ENCODE results near the gene SWAP70.
A peak's percentile ranks its signal among the peaks of the same experiment; 100 is the strongest.

The SWAP70 gene

DNA sequence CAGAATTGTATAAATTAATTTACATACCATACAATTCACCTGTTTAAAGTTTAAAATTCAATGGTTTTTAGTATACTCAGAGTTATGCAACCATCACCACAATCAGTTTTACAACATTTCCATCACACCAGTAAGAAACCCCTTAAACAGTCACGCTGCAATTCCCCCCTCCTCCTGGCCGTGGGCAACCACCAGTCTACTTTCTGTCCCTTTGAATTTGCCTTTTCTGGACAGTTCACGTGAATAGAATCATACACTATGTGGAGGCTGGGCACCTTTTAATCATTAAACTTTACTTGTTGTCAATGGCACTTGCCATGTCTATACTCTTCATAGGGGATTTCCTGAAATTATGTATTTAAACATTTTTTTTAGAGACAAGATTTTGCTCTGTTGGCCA lies 20.1 kb upstream of the SWAP70 start:
- Histone ChIP-seq H2AFZ (ENCODE audit: low read depth, low read length, severe bottlenecking) (peak overlapping the region; percentile 9), H3K4me2 (ENCODE audit: low read depth, low read length, poor library complexity, severe bottlenecking) (peak overlapping the region; percentile 38), H3K27ac (ENCODE audit: low read depth, low read length) (peak overlapping the region; percentile 56), H3K4me3 (ENCODE audit: insufficient read depth, low read length, poor library complexity, severe bottlenecking) (no peak overlapping the region), H3K9me2 (replicated peaks; ENCODE audit: insufficient read depth, low read length) (no peaks in the 10 kb centered on the region), H3K9ac (ENCODE audit: low read length) (0 out of 2 replicates have a peak overlapping the region, but pooled peaks have one; percentile 0), H3K36me3 (ENCODE audit: low read length) (0 out of 2 replicates have a peak, but pooled peaks cover 3% of the 10 kb centered on the region), H3K79me2 (ENCODE audit: insufficient read depth, low read length) (no peaks in the 10 kb centered on the region), H3F3A (ENCODE audit: insufficient read depth) (peaks cover 3% of the 10 kb centered on the region; the same call in 1 of the 2 replicates), H4K20me1 (ENCODE audit: low read depth, low read length) (no peaks in the 10 kb centered on the region), H3K27me3 (ENCODE audit: low read length) (no peaks in the 10 kb centered on the region), H3K9me3 (ENCODE audit: insufficient read depth, low read length) (no peaks in the 10 kb centered on the region)
- TF ChIP-seq EZH2phosphoT487 (conservative IDR thresholded peaks at IDR 0.05; ENCODE audit: low read length), result no peak
- TF ChIP-seq, protein P1, sequence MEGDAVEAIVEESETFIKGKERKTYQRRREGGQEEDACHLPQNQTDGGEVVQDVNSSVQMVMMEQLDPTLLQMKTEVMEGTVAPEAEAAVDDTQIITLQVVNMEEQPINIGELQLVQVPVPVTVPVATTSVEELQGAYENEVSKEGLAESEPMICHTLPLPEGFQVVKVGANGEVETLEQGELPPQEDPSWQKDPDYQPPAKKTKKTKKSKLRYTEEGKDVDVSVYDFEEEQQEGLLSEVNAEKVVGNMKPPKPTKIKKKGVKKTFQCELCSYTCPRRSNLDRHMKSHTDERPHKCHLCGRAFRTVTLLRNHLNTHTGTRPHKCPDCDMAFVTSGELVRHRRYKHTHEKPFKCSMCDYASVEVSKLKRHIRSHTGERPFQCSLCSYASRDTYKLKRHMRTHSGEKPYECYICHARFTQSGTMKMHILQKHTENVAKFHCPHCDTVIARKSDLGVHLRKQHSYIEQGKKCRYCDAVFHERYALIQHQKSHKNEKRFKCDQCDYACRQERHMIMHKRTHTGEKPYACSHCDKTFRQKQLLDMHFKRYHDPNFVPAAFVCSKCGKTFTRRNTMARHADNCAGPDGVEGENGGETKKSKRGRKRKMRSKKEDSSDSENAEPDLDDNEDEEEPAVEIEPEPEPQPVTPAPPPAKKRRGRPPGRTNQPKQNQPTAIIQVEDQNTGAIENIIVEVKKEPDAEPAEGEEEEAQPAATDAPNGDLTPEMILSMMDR (IDR thresholded peaks at IDR 0.05; ENCODE audit: insufficient read depth, low read length, poor library complexity, severe bottlenecking), result no peak

DNA sequence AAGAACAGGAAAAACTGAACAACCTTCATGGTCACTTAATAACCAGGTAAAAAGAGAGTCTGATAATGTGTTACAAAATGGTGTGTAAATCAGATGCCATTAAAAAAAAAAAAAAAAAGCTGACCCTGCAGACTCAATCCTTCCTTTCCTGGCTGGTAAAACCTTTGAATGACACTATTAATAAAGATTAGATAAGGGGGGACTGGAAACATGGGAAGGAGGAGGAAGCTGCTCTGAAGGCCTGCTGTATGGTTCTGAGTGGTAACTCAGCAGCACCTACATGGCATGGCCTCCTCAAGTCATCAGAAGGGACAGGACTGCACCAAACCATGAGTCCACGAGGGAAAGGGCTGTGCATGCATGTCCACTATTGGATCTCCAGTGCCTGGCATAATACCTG lies 18.0 kb upstream of the SWAP70 start:
- Histone ChIP-seq H3F3A (ENCODE audit: insufficient read depth) (peaks cover 3% of the 10 kb centered on the region; the same call in 1 of the 2 replicates), H3K9me2 (replicated peaks; ENCODE audit: insufficient read depth, low read length) (no peaks in the 10 kb centered on the region), H3K9ac (ENCODE audit: low read length) (no peak overlapping the region), H3K9me3 (ENCODE audit: insufficient read depth, low read length) (no peaks in the 10 kb centered on the region), H3K4me2 (ENCODE audit: low read depth, low read length, poor library complexity, severe bottlenecking) (no peak overlapping the region), H3K79me2 (ENCODE audit: insufficient read depth, low read length) (no peaks in the 10 kb centered on the region), H3K27me3 (ENCODE audit: low read length) (no peaks in the 10 kb centered on the region), H3K27ac (ENCODE audit: low read depth, low read length) (no peak overlapping the region), H2AFZ (ENCODE audit: low read depth, low read length, severe bottlenecking) (no peak overlapping the region), H3K4me3 (ENCODE audit: insufficient read depth, low read length, poor library complexity, severe bottlenecking) (no peak overlapping the region), H4K20me1 (ENCODE audit: low read depth, low read length) (no peaks in the 10 kb centered on the region), H3K36me3 (ENCODE audit: low read length) (0 out of 2 replicates have a peak, but pooled peaks cover 3% of the 10 kb centered on the region)
- TF ChIP-seq, protein P1 (IDR thresholded peaks at IDR 0.05; ENCODE audit: insufficient read depth, low read length, poor library complexity, severe bottlenecking), result no peak
- TF ChIP-seq EZH2phosphoT487 (conservative IDR thresholded peaks at IDR 0.05; ENCODE audit: low read length), result no peak

DNA sequence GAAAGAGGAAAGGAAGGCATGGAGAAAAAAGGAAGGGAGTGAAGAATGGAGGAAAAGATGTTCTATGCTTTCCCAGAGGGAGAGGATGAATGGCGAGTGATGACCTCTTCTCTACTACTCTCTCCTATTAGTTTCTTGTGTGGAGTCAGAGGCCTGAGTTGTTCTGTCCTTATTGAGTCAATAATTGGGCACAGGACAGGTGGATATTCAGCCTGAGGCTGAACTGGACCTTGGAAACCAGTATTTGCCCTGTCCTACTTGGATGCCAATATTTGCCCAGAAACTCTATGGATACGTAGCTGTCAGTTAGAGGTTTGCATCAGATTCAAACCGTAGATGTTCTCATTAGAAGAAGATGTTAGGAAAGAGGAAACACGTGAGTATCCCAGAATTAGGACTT lies 17.6 kb upstream of the SWAP70 start:
- Histone ChIP-seq H3K4me3 (ENCODE audit: insufficient read depth, low read length, poor library complexity, severe bottlenecking) (no peak overlapping the region), H3K9me3 (ENCODE audit: insufficient read depth, low read length) (no peaks in the 10 kb centered on the region), H3K79me2 (ENCODE audit: insufficient read depth, low read length) (no peaks in the 10 kb centered on the region), H2AFZ (ENCODE audit: low read depth, low read length, severe bottlenecking) (no peak overlapping the region), H3K9ac (ENCODE audit: low read length) (no peak overlapping the region), H3K27ac (ENCODE audit: low read depth, low read length) (no peak overlapping the region), H3F3A (ENCODE audit: insufficient read depth) (peaks cover 3% of the 10 kb centered on the region; the same call in 1 of the 2 replicates), H3K9me2 (replicated peaks; ENCODE audit: insufficient read depth, low read length) (no peaks in the 10 kb centered on the region), H4K20me1 (ENCODE audit: low read depth, low read length) (no peaks in the 10 kb centered on the region), H3K27me3 (ENCODE audit: low read length) (no peaks in the 10 kb centered on the region), H3K4me2 (ENCODE audit: low read depth, low read length, poor library complexity, severe bottlenecking) (no peak overlapping the region), H3K36me3 (ENCODE audit: low read length) (0 out of 2 replicates have a peak, but pooled peaks cover 3% of the 10 kb centered on the region)
- TF ChIP-seq EZH2phosphoT487 (conservative IDR thresholded peaks at IDR 0.05; ENCODE audit: low read length), result no peak
- TF ChIP-seq, protein P1 (IDR thresholded peaks at IDR 0.05; ENCODE audit: insufficient read depth, low read length, poor library complexity, severe bottlenecking), result no peak
